HUES48 (cell line): ENCODE measurements around the gene LRP2BP.

Experiments
- H3K27ac ChIP-seq: one replicate; pipeline ENCODE4 v1.7.0; 2013; ENCODE audit warnings: low read depth, low read length, inconsistent platforms
- H3K27me3 ChIP-seq: 2 replicates; pipeline ENCODE4 v1.6.1; 2013; ENCODE audit warnings: mild to moderate bottlenecking, low read length; ENCODE audit not compliant: control insufficient read depth, insufficient read depth
- H3K36me3 ChIP-seq: 2 replicates; pipeline ENCODE4 v1.6.1; 2013; ENCODE audit warnings: low read length; ENCODE audit not compliant: control insufficient read depth, insufficient read depth
- H3K4me1 ChIP-seq: 2 replicates; pipeline ENCODE4 v1.6.1; 2013; ENCODE audit warnings: mild to moderate bottlenecking, low read length; ENCODE audit not compliant: control insufficient read depth, insufficient read depth
- H3K4me3 ChIP-seq: 2 replicates; pipeline ENCODE4 v1.5.1; 2013; ENCODE audit warnings: mild to moderate bottlenecking, low read depth, low read length
- H3K9ac ChIP-seq: 2 replicates; pipeline ENCODE4 v1.6.1; 2013; ENCODE audit warnings: mild to moderate bottlenecking, low read depth, low read length, moderate library complexity
- H3K9me3 ChIP-seq: 2 replicates; pipeline ENCODE4 v1.6.1; 2013; ENCODE audit warnings: low read length; ENCODE audit not compliant: control insufficient read depth, insufficient read depth

The LRP2BP gene

GRCh38 chr4:185395238-185395955, at the start of gene LRP2BP:
TSS of gene LRP2BP (minus strand) at chr4:185395924. CDS start at chr4:185378186, 17,738 bp downstream.
- Histone ChIP-seq H3K4me1 (peaks cover 12% of the 10 kb centered on the region), H3K4me3 (peak within 1 kb of the TSS; percentile 64), H3K27me3 (no peaks in the 10 kb centered on the region), H3K9me3 (no peaks in the 10 kb centered on the region), H3K9ac (peak within 1 kb of the TSS; percentile 60), H3K27ac (peak within 1 kb of the TSS; percentile 76), H3K36me3 (peaks cover 13% of the 10 kb centered on the region)

DNA sequence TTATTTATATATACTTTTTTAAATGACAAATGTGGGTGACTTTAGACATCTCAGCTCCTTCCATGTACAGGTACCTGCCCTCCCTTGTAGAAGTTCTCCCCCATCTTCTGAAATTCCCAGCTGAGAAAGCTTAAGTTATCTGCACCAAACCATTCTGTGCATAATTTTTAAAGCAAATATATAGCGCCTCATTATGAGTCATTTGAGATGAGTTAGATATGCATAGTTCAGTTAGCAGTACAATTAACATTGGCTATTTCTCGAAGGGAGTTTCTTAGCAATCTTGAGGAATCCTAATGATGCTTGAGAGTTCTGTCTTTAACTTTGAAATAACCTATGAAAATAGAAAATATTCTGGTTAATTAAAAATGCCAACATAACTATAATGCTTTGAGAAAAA, 49.5 kb upstream of the LRP2BP start:
- no peak overlapping the region for H3K9ac ChIP-seq
- no peaks in the 10 kb centered on the region for H3K36me3 ChIP-seq
- H3K9me3 ChIP-seq, result no peaks in the 10 kb centered on the region
- H3K27ac ChIP-seq, result no peak overlapping the region
- no peak overlapping the region for H3K4me3 ChIP-seq
- H3K27me3 ChIP-seq, result no peaks in the 10 kb centered on the region
- no peaks in the 10 kb centered on the region for H3K4me1 ChIP-seq

- H3K4me1 ChIP-seq, result no peaks in the 10 kb centered on the region
- H3K27me3 ChIP-seq, result no peaks in the 10 kb centered on the region
- H3K9ac ChIP-seq, result no peak overlapping the region
- no peaks in the 10 kb centered on the region for H3K36me3 ChIP-seq
- no peak overlapping the region for H3K27ac ChIP-seq
- no peak overlapping the region for H3K4me3 ChIP-seq
- H3K9me3 ChIP-seq, result no peaks in the 10 kb centered on the region
Measured at GRCh38 chr4:185441479-185441878, 45.8 kb upstream of the LRP2BP start.

DNA sequence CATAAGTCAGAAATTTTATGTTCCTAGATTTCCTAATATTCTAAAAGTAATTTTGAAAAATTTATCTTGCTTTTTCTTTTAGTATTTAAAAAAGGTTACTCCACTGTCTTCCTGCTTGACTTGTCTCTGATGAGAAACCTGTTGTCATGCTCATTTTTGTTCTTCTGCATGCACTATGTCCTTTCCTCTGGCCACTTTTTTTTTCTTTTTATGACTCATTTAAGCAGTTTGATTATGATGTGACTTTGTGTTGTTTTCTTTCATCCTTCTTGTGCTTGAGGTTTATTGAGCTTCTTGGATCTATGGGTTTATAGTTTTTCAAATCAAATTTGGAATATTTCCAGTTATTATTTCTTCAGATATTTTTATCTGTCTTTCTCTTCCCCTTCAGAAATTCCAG, 42.1 kb upstream of the LRP2BP start:
- no peak overlapping the region for H3K27ac ChIP-seq
- no peak overlapping the region for H3K9ac ChIP-seq
- no peak overlapping the region for H3K4me3 ChIP-seq
- H3K9me3 ChIP-seq, result no peaks in the 10 kb centered on the region
- no peaks in the 10 kb centered on the region for H3K36me3 ChIP-seq
- no peaks in the 10 kb centered on the region for H3K27me3 ChIP-seq
- no peaks in the 10 kb centered on the region for H3K4me1 ChIP-seq

GRCh38 chr4:185435466-185435865, 39.7 kb upstream of the LRP2BP start:
- H3K27me3 ChIP-seq, result no peaks in the 10 kb centered on the region
- no peaks in the 10 kb centered on the region for H3K9me3 ChIP-seq
- no peaks in the 10 kb centered on the region for H3K4me1 ChIP-seq
- no peak overlapping the region for H3K4me3 ChIP-seq
- no peaks in the 10 kb centered on the region for H3K36me3 ChIP-seq
- H3K27ac ChIP-seq, result no peak overlapping the region
- H3K9ac ChIP-seq, result no peak overlapping the region

DNA sequence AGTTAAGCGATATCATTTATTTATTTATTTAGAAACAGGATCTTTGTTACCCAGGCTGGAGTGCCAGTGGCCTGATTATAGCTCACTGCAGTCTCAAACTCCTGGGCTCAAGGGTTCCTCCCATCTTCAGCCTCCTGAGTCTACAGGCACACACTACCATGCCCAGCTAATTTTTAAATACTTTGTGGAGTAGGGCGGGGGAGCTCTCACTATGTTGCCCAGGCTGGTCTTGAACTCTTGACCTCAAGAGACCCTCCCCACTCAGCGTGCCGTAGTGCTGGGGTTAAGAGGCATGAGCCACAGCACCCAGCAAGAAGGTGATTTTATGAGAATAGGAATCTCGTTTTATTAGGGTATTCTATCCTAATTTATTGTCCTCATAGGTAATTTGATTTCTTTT, 33.9 kb upstream of the LRP2BP start:
- H3K4me1 ChIP-seq, result peaks cover 4% of the 10 kb centered on the region; the same call in 1 of the 2 replicates
- no peak overlapping the region for H3K27ac ChIP-seq
- H3K9me3 ChIP-seq, result no peaks in the 10 kb centered on the region
- H3K27me3 ChIP-seq, result no peaks in the 10 kb centered on the region
- H3K36me3 ChIP-seq, result no peaks in the 10 kb centered on the region
- H3K4me3 ChIP-seq, result no peak overlapping the region
- H3K9ac ChIP-seq, result no peak overlapping the region

DNA sequence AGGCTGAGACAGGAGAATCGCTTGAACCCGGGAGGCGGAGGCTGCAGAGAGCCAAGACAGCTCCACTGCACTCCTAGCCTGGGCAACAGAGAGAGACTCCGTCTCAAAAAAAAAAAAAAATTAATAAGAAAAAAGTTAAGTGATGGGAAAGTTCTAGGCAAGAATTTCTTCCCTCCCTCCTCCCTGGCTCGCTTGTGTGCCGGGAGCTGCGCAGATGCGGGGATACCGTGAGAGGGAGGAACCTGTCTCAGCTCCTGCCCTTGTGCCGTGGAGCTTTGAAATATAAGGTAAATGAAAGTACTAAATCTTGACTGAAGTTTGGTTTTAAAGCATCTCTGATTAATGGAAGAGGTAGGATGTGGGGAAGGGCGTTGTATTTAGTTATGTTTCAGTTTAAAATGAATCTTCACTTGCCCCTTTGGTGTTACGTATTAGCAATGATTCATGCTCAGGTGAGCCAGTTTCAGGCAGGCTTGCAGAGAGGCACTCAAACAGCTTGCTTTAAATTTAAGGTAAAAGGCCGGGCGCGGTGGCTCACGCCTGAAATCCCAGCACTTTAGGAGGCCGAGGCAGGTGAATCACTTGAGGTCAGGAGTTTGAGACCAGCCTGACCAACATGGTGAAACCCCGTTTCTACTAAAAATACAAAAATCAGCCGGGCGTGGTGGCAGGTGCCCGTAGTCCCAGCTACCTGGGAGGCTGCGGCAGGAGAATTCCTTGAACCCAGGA, 31.4 kb upstream of the LRP2BP start:
- peaks cover 3% of the 10 kb centered on the region; the same call in 1 of the 2 replicates for H3K36me3 ChIP-seq
- no peak overlapping the region for H3K9ac ChIP-seq
- H3K27ac ChIP-seq, result no peak overlapping the region
- peaks cover 5% of the 10 kb centered on the region; the same call in 1 of the 2 replicates for H3K4me1 ChIP-seq
- H3K9me3 ChIP-seq, result no peaks in the 10 kb centered on the region
- no peaks in the 10 kb centered on the region for H3K27me3 ChIP-seq
- no peak overlapping the region for H3K4me3 ChIP-seq

DNA sequence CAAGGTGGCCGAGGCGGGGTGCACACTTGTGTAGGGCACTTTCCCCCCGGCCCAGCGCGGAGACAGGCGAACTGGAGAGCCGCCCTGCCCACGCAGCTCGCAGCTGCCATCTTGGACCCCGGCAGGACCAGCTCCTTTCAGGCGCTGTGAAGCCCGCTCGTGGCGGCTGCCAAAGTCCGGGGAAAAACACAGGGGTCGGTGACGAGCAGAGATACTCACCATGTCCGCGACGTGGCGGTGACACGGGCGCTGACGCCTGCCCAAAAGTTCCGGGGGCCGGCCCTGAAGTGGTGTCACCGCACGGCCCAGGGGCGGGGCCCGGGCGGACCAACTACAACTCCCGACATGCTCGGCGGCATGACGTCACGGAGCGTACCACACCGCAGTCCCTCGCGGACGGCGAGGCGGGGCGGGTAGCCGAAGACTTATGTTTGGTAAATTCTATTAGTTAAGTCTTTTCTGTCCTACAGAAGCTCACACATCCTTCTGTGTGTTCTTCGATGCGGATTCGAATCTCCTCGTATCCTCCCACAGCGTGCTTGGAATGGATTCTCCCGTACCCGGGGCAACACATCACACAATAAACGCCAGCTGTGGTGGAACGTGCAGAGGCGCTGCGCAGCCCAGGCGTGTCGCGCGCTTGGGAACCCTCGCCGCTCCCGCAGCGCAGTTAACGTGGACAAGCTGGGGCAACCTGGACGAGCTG, 30.1 kb upstream of the LRP2BP start, which contains the start of gene UFSP2:
TSS of gene UFSP2 (minus strand) at position 318 of the 706 bp plus-strand sequence. CDS start at position 222, 96 bp downstream.
- peaks cover 5% of the 10 kb centered on the region; the same call in 1 of the 2 replicates for H3K4me1 ChIP-seq
- H3K27me3 ChIP-seq, result no peaks in the 10 kb centered on the region
- peaks cover 16% of the 10 kb centered on the region for H3K36me3 ChIP-seq
- H3K4me3 ChIP-seq, result peak within 1 kb of the TSS; percentile 79
- peak within 1 kb of the TSS; percentile 91 for H3K27ac ChIP-seq
- H3K9ac ChIP-seq, result peak within 1 kb of the TSS; percentile 99
- no peaks in the 10 kb centered on the region for H3K9me3 ChIP-seq

GRCh38 chr4:185424905-185425646, 29.4 kb upstream of the LRP2BP start:
- Histone ChIP-seq H3K4me1 (peaks cover 5% of the 10 kb centered on the region; the same call in 1 of the 2 replicates), H3K36me3 (peaks cover 23% of the 10 kb centered on the region), H3K9ac (peak overlapping the region; percentile 99), H3K4me3 (peak overlapping the region; percentile 79), H3K9me3 (no peaks in the 10 kb centered on the region), H3K27me3 (no peaks in the 10 kb centered on the region), H3K27ac (peak overlapping the region; percentile 91)

- Histone ChIP-seq H3K27me3 (no peaks in the 10 kb centered on the region), H3K4me3 (no peak overlapping the region), H3K36me3 (peaks cover 43% of the 10 kb centered on the region), H3K4me1 (peaks cover 5% of the 10 kb centered on the region; the same call in 1 of the 2 replicates), H3K27ac (no peak overlapping the region), H3K9me3 (no peaks in the 10 kb centered on the region), H3K9ac (no peak overlapping the region)
Measured at GRCh38 chr4:185421366-185422124, 25.8 kb upstream of the LRP2BP start.
